Myocyte (in vitro differentiated cells): Measurements from ENCODE around the gene HPCAL1. TPM values are rescaled to one million over a fixed set of nuclear protein-coding genes. Genes with fewer than 3 reads are reported as not detected.

Experiments
- DNase-seq: peaks from one replicate; pipeline ENCODE4 v3.0.0-alpha.2; 2012; ENCODE audit warnings: low read depth
- total RNA-seq: library from RNA; depleted of rRNA; stranded (reverse); fragments of >200 nt; gene quantifications from 2 replicates; pipeline ENCODE4 v1.2.3, GENCODE V29; 2014

HPCAL1 gene
- total RNA-seq, 1 donor from 2014 or later = 91.6 TPM

- DNase-seq = no peak
Measured at GRCh38 chr2:10419553-10420257, 117.0 kb downstream of the HPCAL1 start.

GRCh38 chr2:10422251-10422650 is 119.5 kb downstream of the HPCAL1 start:
- no peak for DNase-seq

- no peak for DNase-seq
Measured at GRCh38 chr2:10422732-10423399, 120.2 kb downstream of the HPCAL1 start.

- DNase-seq = no peak
Measured at GRCh38 chr2:10423400-10423774, 120.7 kb downstream of the HPCAL1 start.

GRCh38 chr2:10424051-10424450 is 121.3 kb downstream of the HPCAL1 start:
- DNase-seq = peak; percentile 65

- no peak for DNase-seq
Measured at GRCh38 chr2:10424916-10425505, 122.3 kb downstream of the HPCAL1 start.

GRCh38 chr2:10425699-10426098 is 123.0 kb downstream of the HPCAL1 start:
- no peak for DNase-seq

- DNase-seq = no peak
Measured at GRCh38 chr2:10426726-10427617, 124.3 kb downstream of the HPCAL1 start.

- DNase-seq = no peak
Measured at GRCh38 chr2:10427618-10427949, 124.9 kb downstream of the HPCAL1 start.

- DNase-seq = no peak
Measured at GRCh38 chr2:10428355-10428754, 125.7 kb downstream of the HPCAL1 start.

GRCh38 chr2:10428924-10429323 is 126.2 kb downstream of the HPCAL1 start:
- DNase-seq = no peak

GRCh38 chr2:10430886-10431622 is 128.3 kb downstream of the HPCAL1 start:
- no peak for DNase-seq

- no peak for DNase-seq
Measured at GRCh38 chr2:10431797-10432196, 129.1 kb downstream of the HPCAL1 start.

GRCh38 chr2:10432311-10433181 is 129.8 kb downstream of the HPCAL1 start:
- DNase-seq = no peak

- DNase-seq = no peak
Measured at GRCh38 chr2:10433264-10433946, 130.7 kb downstream of the HPCAL1 start.

- no peak for DNase-seq
Measured at GRCh38 chr2:10433947-10434885, 131.5 kb downstream of the HPCAL1 start.

GRCh38 chr2:10434886-10435819 is 132.4 kb downstream of the HPCAL1 start:
- DNase-seq = peak; percentile 77
